Lower leg skin (tissue), 4 donors: Measurements from ENCODE around the gene CPB1. TPM values are rescaled to one million over a fixed set of nuclear protein-coding genes. Genes with fewer than 3 reads are reported as not detected.
A peak's percentile ranks its signal among the peaks of the same experiment; 100 is the strongest.

ENCODE experiments used
- DNase-seq, 2 donors: peaks; one replicate each; pipeline ENCODE4 v3.0.0-alpha.2; 2019; ENCODE audit warnings: low spot score in 2 of 2
- H3K4me3 ChIP-seq: fragments of 200-600 bp; sonication (generic); 2 replicates; pipeline ENCODE4 v1.5.1; 2017; ENCODE audit warnings: mild to moderate bottlenecking, low read depth; ENCODE audit not compliant: poor library complexity, severe bottlenecking
- CTCF ChIP-seq, 3 donors: fragments of 450-650 bp; IDR thresholded peaks; one replicate each; pipeline ENCODE4 v1.5.1; 2016; ENCODE audit warnings: antibody characterized with exemption in 3 of 3, mild to moderate bottlenecking in 3 of 3, moderate library complexity in 2 of 3
- POLR2A ChIP-seq, 2 donors: fragments of 450-650 bp; IDR thresholded peaks; one replicate each; pipeline ENCODE4 v1.6.1; 2016 to 2017; ENCODE audit warnings: antibody characterized with exemption in 2 of 2, mild to moderate bottlenecking in 1 of 2, moderate library complexity in 1 of 2
- WGBS, 2 donors: methylation state at CpG; one replicate each; pipeline ENCODE4 v1.1.5; 2018; 5-methylcytosine and 5-hydroxymethylcytosine counted together
- intact Hi-C: fragments of 100-400 bp; cut with DNase I; formaldehyde crosslinking; loops from one replicate; pipeline ENCODE4 v1.15.0; 2023; ENCODE audit warnings: low total_unique reads
- total RNA-seq, 4 donors: library from RNA; depleted of rRNA; stranded (reverse); fragments of >200 nt; gene quantifications; one replicate each; pipeline ENCODE4 v1.1.0, GENCODE V29; 2016

Gene CPB1
- total RNA-seq, 4 donors from 2014 or later: 0.69 to 12.0 (median 0.97) TPM; not detected in 1

GRCh38 chr3:148790851-148791735, 36.5 kb upstream of the CPB1 start:
- no peak overlapping the region for H3K4me3 ChIP-seq
- TF ChIP-seq POLR2A (IDR thresholded peaks at IDR 0.05) (no peak), CTCF (IDR thresholded peaks at IDR 0.05) (no peak)
- peak in 1 of 2 donors; percentile 78 for DNase-seq
- intact Hi-C loops: no loop called here
- 49 to 64% methylated on average over 6 of the region's 6 CpGs for WGBS, 2 donors

- H3K4me3 ChIP-seq: no peak overlapping the region
- TF ChIP-seq POLR2A (IDR thresholded peaks at IDR 0.05) (no peak), CTCF (IDR thresholded peaks at IDR 0.05) (no peak)
- intact Hi-C loops: no loop called here
- 98% methylated on average over 1 of the region's 1 CpG for WGBS, 2 donors
- DNase-seq: no peak
Observed at GRCh38 chr3:148791920-148792319, 35.7 kb upstream of the CPB1 start.

GRCh38 chr3:148792516-148792915, 35.1 kb upstream of the CPB1 start:
- no peak for DNase-seq
- 72 to 77% methylated on average over 1 of the region's 1 CpG for WGBS, 2 donors
- TF ChIP-seq POLR2A (IDR thresholded peaks at IDR 0.05): no peak
- TF ChIP-seq CTCF (IDR thresholded peaks at IDR 0.05): no peak
- H3K4me3 ChIP-seq: no peak overlapping the region
- intact Hi-C loops: no loop called here

- TF ChIP-seq POLR2A (IDR thresholded peaks at IDR 0.05) (no peak), CTCF (IDR thresholded peaks at IDR 0.05) (no peak)
- 46 to 71% methylated on average over 1 of the region's 1 CpG for WGBS, 2 donors
- intact Hi-C loops: no loop called here
- H3K4me3 ChIP-seq: no peak overlapping the region
- DNase-seq: no peak
Observed at GRCh38 chr3:148796799-148797198, 30.8 kb upstream of the CPB1 start.

- TF ChIP-seq POLR2A (IDR thresholded peaks at IDR 0.05): no peak
- TF ChIP-seq CTCF (IDR thresholded peaks at IDR 0.05): no peak
- no peak overlapping the region for H3K4me3 ChIP-seq
- DNase-seq: no peak
- WGBS, 2 donors: 93 to 94% methylated on average over 2 of the region's 2 CpGs
- intact Hi-C loops: no loop called here
Observed at GRCh38 chr3:148797795-148798194, 29.8 kb upstream of the CPB1 start.
